ENCODE results near the gene NLRP10.

GRCh38 chr11:7968686-7969085, 3.4 kb upstream of the NLRP10 start:
- no peak for TF ChIP-seq CTCF (IDR thresholded peaks at IDR 0.05)
- TF ChIP-seq ZFX (IDR thresholded peaks at IDR 0.05; ENCODE audit: borderline replicate concordance) = no peak
